IMR-90 (cell line): ENCODE measurements around the gene SPRED2. TPM values are rescaled to one million over a fixed set of nuclear protein-coding genes. Genes with fewer than 3 reads are reported as not detected.
"Not testable (repeated sequence)": the region's sequence is repeated elsewhere in the genome, so short reads cannot be mapped to it uniquely, and the experiment has no call there.

Experiments used
- ATAC-seq: fragments of 200-7000 bp; cut with Tn5 transposase; 2 replicates; pipeline ENCODE4 v1.9.1; 2020; ENCODE audit warnings: low read depth, mild to moderate bottlenecking, moderate library complexity
- BruUV-seq: library from RNA; stranded (reverse); fragments of 400-500 nt; replicated peaks from 2 replicates; lab custom pipeline; 2021; lab: Mats Ljungman, UMichigan
- CTCF ChIA-PET: fragments of 300-600 bp; formaldehyde crosslinking; extraction: SDS; loops from one replicate; lab custom pipeline; 2021; ENCODE audit warnings: antibody characterized with exemption; lab: Yijun Ruan, JAX
- POLR2A ChIA-PET: fragments of 300-600 bp; sonication (Branson Sonifier 250); formaldehyde crosslinking; loops from one replicate; lab custom pipeline; 2022; ENCODE audit warnings: antibody characterized with exemption; ENCODE audit not compliant: unreplicated experiment; lab: Charles Lee
- DNase-seq: peaks from one replicate; pipeline ENCODE4 v3.0.0; 2013
- H2AFZ ChIP-seq: replicated peaks from 2 replicates; pipeline ENCODE3; 2013; ENCODE audit warnings: low read length, mild to moderate bottlenecking; ENCODE audit not compliant: poor library complexity
- H2AK5ac ChIP-seq: 2 replicates; pipeline ENCODE4 v1.6.1; 2013; ENCODE audit warnings: low read depth, low read length, inconsistent platforms
- H2AK9ac ChIP-seq: replicated peaks from 2 replicates; pipeline ENCODE3; 2013; ENCODE audit warnings: mild to moderate bottlenecking, low read depth, low read length, moderate library complexity; ENCODE audit not compliant: poor library complexity
- H2BK120ac ChIP-seq: 2 replicates; pipeline ENCODE4 v1.6.1; 2013; ENCODE audit warnings: low read depth, low read length, inconsistent platforms
- H2BK15ac ChIP-seq: 3 replicates; pipeline ENCODE4 v1.6.1; 2013; ENCODE audit warnings: low read depth, low read length, inconsistent platforms
- H2BK20ac ChIP-seq: 2 replicates; pipeline ENCODE4 v1.6.1; 2013; ENCODE audit warnings: low read depth, mild to moderate bottlenecking, inconsistent platforms, low read length, moderate library complexity
- H2BK5ac ChIP-seq: 2 replicates; pipeline ENCODE4 v1.6.1; 2013; ENCODE audit warnings: mild to moderate bottlenecking, low read depth, low read length, inconsistent platforms; ENCODE audit not compliant: poor library complexity, severe bottlenecking
- H3K14ac ChIP-seq: replicated peaks from 2 replicates; pipeline ENCODE4 v1.6.1; 2013; ENCODE audit warnings: low read depth, low read length, inconsistent platforms
- H3K18ac ChIP-seq: 2 replicates; pipeline ENCODE4 v1.6.1; 2013; ENCODE audit warnings: low read depth, low read length, control low read depth
- H3K23ac ChIP-seq: 2 replicates; pipeline ENCODE4 v1.6.1; 2013; ENCODE audit warnings: low read depth, low read length, inconsistent platforms
- H3K27ac ChIP-seq: 2 replicates; pipeline ENCODE4 v1.5.1; 2013; ENCODE audit warnings: mild to moderate bottlenecking, control low read depth, low read length; ENCODE audit not compliant: insufficient read depth
- H3K27me3 ChIP-seq: 2 replicates; pipeline ENCODE4 v1.6.1; 2013; ENCODE audit warnings: low read length; ENCODE audit not compliant: control insufficient read depth, insufficient read depth
- H3K36me3 ChIP-seq: 2 replicates; pipeline ENCODE4 v1.6.1; 2013; ENCODE audit warnings: low read length, mixed read lengths; ENCODE audit not compliant: control insufficient read depth, insufficient read depth
- H3K4ac ChIP-seq: 2 replicates; pipeline ENCODE4 v1.6.1; 2013; ENCODE audit warnings: low read depth, low read length, inconsistent platforms
- H3K4me1 ChIP-seq: 2 replicates; pipeline ENCODE4 v1.6.1; 2013; ENCODE audit warnings: low read length, mixed read lengths; ENCODE audit not compliant: control insufficient read depth, insufficient read depth
- H3K4me2 ChIP-seq: 2 replicates; pipeline ENCODE4 v1.6.1; 2013; ENCODE audit warnings: low read depth, mild to moderate bottlenecking, control low read depth, low read length, moderate library complexity
- H3K4me3 ChIP-seq: 2 replicates; pipeline ENCODE4 v1.5.1; 2013; ENCODE audit warnings: low read depth, mild to moderate bottlenecking, control low read depth, low read length, moderate library complexity; ENCODE audit not compliant: insufficient read depth
- H3K56ac ChIP-seq: 2 replicates; pipeline ENCODE4 v1.6.1; 2013; ENCODE audit warnings: low read length, inconsistent platforms; ENCODE audit not compliant: insufficient read depth; ENCODE audit errors: extremely low read depth
- H3K79me1 ChIP-seq, 2 experiments: 2 replicates each; pipeline ENCODE4 v1.6.1; 2013; ENCODE audit warnings: low read length in 2 of 2, inconsistent platforms in 1 of 2, low read depth in 1 of 2
- H3K9ac ChIP-seq: 2 replicates; pipeline ENCODE4 v1.6.1; 2013; ENCODE audit warnings: low read depth, low read length, control low read depth
- H3K9me1 ChIP-seq: 2 replicates; pipeline ENCODE4 v1.6.1; 2013; ENCODE audit warnings: low read length, inconsistent platforms; ENCODE audit not compliant: insufficient read depth
- H3K9me3 ChIP-seq: 2 replicates; pipeline ENCODE4 v1.6.1; 2013; ENCODE audit warnings: low read length; ENCODE audit not compliant: control insufficient read depth, insufficient read depth
- H4K20me1 ChIP-seq: 2 replicates; pipeline ENCODE4 v1.6.1; 2013; ENCODE audit warnings: low read length, inconsistent platforms; ENCODE audit not compliant: insufficient read depth
- H4K5ac ChIP-seq: 2 replicates; pipeline ENCODE4 v1.6.1; 2013; ENCODE audit warnings: mild to moderate bottlenecking, low read depth, low read length, control low read depth
- H4K8ac ChIP-seq, 2 experiments: 2 replicates each; pipeline ENCODE4 v1.6.1; 2013; ENCODE audit warnings: low read depth in 2 of 2, low read length in 2 of 2, control low read depth in 1 of 2, inconsistent platforms in 1 of 2
- H4K91ac ChIP-seq: 2 replicates; pipeline ENCODE4 v1.6.1; 2013; ENCODE audit warnings: low read depth, low read length, inconsistent platforms; ENCODE audit not compliant: insufficient read depth
- BHLHE40 ChIP-seq: fragments of 150-350 bp; IDR thresholded peaks from 2 replicates; pipeline ENCODE4 v1.6.1; 2016; ENCODE audit warnings: mild to moderate bottlenecking, low read depth, low read length
- MAFK ChIP-seq: IDR thresholded peaks from 2 replicates; pipeline ENCODE4 v1.6.1; 2012; ENCODE audit warnings: low read depth, low read length, improper control_type of control experiment
- MXI1 ChIP-seq: IDR thresholded peaks from 2 replicates; pipeline ENCODE4 v1.6.1; 2012; ENCODE audit warnings: low read depth, mild to moderate bottlenecking, low read length, moderate library complexity, borderline replicate concordance
- POLR2A ChIP-seq: IDR thresholded peaks from 2 replicates; pipeline ENCODE4 v1.6.1; 2012; ENCODE audit warnings: mild to moderate bottlenecking, low read depth, low read length
- RCOR1 ChIP-seq: IDR thresholded peaks from 2 replicates; pipeline ENCODE4 v1.6.1; 2012; ENCODE audit warnings: mild to moderate bottlenecking, low read length, improper control_type of control experiment; ENCODE audit not compliant: insufficient replicate concordance
- SMC3 ChIP-seq: fragments of 150-350 bp; IDR thresholded peaks from 2 replicates; pipeline ENCODE4 v1.6.1; 2016; ENCODE audit warnings: low read depth, mild to moderate bottlenecking, antibody characterized with exemption, low read length, moderate library complexity
- WGBS, 2 experiments: methylation state at CpG; one replicate each; pipeline versions ENCODE4 v1.1.5 to v1.1.7; 2013; ENCODE audit warnings: missing lambda C conversion rate in 2 of 2; ENCODE audit not compliant: insufficient read length in 1 of 2; ENCODE audit errors: extremely low coverage in 2 of 2; 5-methylcytosine and 5-hydroxymethylcytosine counted together
- dilution Hi-C: fragments of 300-500 bp; cut with HindIII; formaldehyde crosslinking; loops from one replicate; pipeline ENCODE4 v1.14.3; 2018; ENCODE audit warnings: low sequenced_read_pairs; ENCODE audit not compliant: unreplicated experiment
- in situ Hi-C: fragments of 300-500 bp; cut with MboI; formaldehyde crosslinking; loops from 3 replicates; pipeline ENCODE4 v1.14.3; 2019; ENCODE audit warnings: low sequenced_read_pairs, inconsistent platforms, mixed read lengths
- intact Hi-C: fragments of 100-400 bp; cut with micrococcal nuclease; formaldehyde crosslinking; loops from 2 replicates; pipeline ENCODE4 v1.10.0; 2022
- polyA plus RNA-seq, 3 experiments: library from polyadenylated mRNA; depleted of rRNA; stranded (reverse); fragments of >200 nt; gene quantifications; 2 replicates each; pipeline ENCODE4 v1.2.3, GENCODE V29; 2012; ENCODE audit warnings: low replicate concordance in 1 of 3
- total RNA-seq: library from RNA; depleted of rRNA; stranded (reverse); fragments of >200 nt; gene quantifications from 2 replicates; pipeline ENCODE4 v1.2.3, GENCODE V29; 2012
- TF ChIP-seq, protein P1 (sequence below): fragments of 150-350 bp; IDR thresholded peaks from 2 replicates; pipeline ENCODE4 v1.6.1; 2017; ENCODE audit warnings: mild to moderate bottlenecking, antibody characterized with exemption, low read length, low read depth
- TF ChIP-seq, protein P2 (sequence below): fragments of 150-350 bp; IDR thresholded peaks from 2 replicates; pipeline ENCODE4 v1.6.1; 2016; ENCODE audit warnings: low read depth, mild to moderate bottlenecking, low read length, moderate library complexity, borderline replicate concordance

SPRED2 gene
- total and polyA plus RNA-seq, 2 of the 4 experiments (the other 2 are of a cell fraction): 4.8 to 18.7 TPM

DNA sequence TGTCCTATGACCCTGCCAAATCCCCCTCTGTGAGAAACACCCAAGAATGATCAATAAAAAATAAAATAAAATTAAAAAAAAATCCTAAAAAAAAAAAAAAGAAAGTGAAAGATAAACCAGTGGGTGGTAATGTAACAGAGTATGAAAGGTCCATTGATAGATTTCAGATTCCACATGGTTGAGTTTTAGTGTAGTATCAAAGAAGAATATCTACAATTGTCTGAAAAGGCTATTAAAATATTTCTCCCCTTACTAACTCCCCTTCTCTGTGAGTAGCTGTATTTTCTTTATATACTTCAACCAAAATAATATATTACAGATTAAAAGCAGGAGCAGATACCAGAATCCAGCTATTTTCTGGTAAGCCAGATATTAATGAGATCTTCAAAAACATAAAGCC lies 92.8 kb downstream of the SPRED2 start:
- intact Hi-C loops (no loop called here), dilution Hi-C loops (no loop called here)

DNA sequence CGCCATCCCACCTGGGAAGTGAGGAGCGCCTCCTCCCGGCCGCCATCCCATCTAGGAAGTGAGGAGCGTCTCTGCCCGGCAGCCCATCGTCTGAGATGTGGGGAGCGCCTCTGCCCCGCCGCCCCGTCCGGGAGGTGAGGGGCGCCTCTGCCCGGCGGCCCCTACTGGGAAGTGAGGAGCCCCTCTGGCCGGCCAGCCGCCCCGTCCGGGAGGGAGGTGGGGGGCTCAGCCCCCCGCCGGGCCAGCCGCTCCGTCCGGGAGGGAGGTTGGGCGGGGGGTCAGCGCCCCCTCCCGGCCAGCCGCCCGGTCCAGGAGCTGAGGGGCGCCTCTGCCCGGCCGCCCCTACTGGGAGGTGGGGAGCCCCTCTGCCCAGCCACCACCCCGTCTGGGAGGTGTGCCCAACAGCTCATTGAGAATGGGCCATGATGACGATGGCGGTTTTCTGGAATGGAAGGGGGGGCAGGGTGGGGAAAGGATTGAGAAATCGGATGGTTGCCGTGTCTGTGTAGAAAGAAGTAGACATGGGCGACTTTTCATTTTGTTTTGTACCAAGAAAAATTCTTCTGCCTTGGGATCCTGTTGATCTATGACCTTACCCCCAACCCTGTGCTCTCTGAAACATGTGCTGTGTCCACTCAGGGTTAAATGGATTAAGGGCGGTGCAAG lies 93.4 kb downstream of the SPRED2 start:
- H3K9me3 ChIP-seq, H4K20me1 ChIP-seq, H2BK5ac ChIP-seq, POLR2A ChIA-PET, H3K4me3 ChIP-seq, H3K27me3 ChIP-seq, H3K9me1 ChIP-seq, BruUV-seq, H4K8ac ChIP-seq, intact Hi-C loops, H3K79me1 ChIP-seq, H3K4me1 ChIP-seq, H2BK20ac ChIP-seq, CTCF ChIA-PET, H3K27ac ChIP-seq, in situ Hi-C loops, DNase-seq, H3K18ac ChIP-seq, H2BK15ac ChIP-seq, H3K56ac ChIP-seq, H3K23ac ChIP-seq, H2AK5ac ChIP-seq, H2AFZ ChIP-seq, H3K4ac ChIP-seq, H3K36me3 ChIP-seq, ATAC-seq, H4K91ac ChIP-seq, H2AK9ac ChIP-seq, H3K4me2 ChIP-seq, H3K14ac ChIP-seq, H3K9ac ChIP-seq, dilution Hi-C loops, H2BK120ac ChIP-seq, H4K5ac ChIP-seq: not testable (repeated sequence)
- whole genome bisulfite sequencing, 2 experiments: no CpG with 5 or more reads among the region's 39 CpGs

More for the DNA sequence above, 92.8 kb downstream of the SPRED2 start:
- H2BK15ac ChIP-seq: no peak overlapping the region
- H4K20me1 ChIP-seq: peaks cover 8% of the 10 kb centered on the region; the same call in 1 of the 2 replicates
- DNase-seq (no peak), ATAC-seq (no peak)
- no peak overlapping the region for H3K27ac ChIP-seq
- H4K8ac ChIP-seq: no peak overlapping the region
- H2AFZ ChIP-seq: no peak overlapping the region
- H3K9me1 ChIP-seq: no peaks in the 10 kb centered on the region; the same call in 1 of the 2 replicates
- no peaks in the 10 kb centered on the region for H3K4me1 ChIP-seq
- no peak overlapping the region for H3K4ac ChIP-seq
- H3K4me2 ChIP-seq: no peak overlapping the region
- no TSS peak for BruUV-seq
- H2AK5ac ChIP-seq: no peak overlapping the region
- no peak overlapping the region for H2BK5ac ChIP-seq
- POLR2A ChIA-PET: no interaction called here
- no peak overlapping the region for H3K18ac ChIP-seq
- no peak overlapping the region for H3K9ac ChIP-seq
- no peak overlapping the region for H2AK9ac ChIP-seq
- H3K27me3 ChIP-seq: no peaks in the 10 kb centered on the region
- no peak overlapping the region for H2BK120ac ChIP-seq
- in situ Hi-C loops: no loop called here
- H3K9me3 ChIP-seq: no peaks in the 10 kb centered on the region
- no peak overlapping the region for H4K91ac ChIP-seq
- H3K79me1 ChIP-seq: peaks cover 5 to 14% of the 10 kb centered on the region in 2 experiments; a peak in 3 of 4 replicates
- no peak overlapping the region for H4K5ac ChIP-seq
- no peak overlapping the region for H3K23ac ChIP-seq
- no peak overlapping the region for H3K56ac ChIP-seq
- H2BK20ac ChIP-seq: no peak overlapping the region
- TF ChIP-seq BHLHE40 (no peak), RCOR1 (no peak), MXI1 (no peak), POLR2A (no peak), MAFK (no peak), SMC3 (no peak)
- TF ChIP-seq, protein P1, sequence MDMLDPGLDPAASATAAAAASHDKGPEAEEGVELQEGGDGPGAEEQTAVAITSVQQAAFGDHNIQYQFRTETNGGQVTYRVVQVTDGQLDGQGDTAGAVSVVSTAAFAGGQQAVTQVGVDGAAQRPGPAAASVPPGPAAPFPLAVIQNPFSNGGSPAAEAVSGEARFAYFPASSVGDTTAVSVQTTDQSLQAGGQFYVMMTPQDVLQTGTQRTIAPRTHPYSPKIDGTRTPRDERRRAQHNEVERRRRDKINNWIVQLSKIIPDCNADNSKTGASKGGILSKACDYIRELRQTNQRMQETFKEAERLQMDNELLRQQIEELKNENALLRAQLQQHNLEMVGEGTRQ: no peak
- TF ChIP-seq, protein P2, sequence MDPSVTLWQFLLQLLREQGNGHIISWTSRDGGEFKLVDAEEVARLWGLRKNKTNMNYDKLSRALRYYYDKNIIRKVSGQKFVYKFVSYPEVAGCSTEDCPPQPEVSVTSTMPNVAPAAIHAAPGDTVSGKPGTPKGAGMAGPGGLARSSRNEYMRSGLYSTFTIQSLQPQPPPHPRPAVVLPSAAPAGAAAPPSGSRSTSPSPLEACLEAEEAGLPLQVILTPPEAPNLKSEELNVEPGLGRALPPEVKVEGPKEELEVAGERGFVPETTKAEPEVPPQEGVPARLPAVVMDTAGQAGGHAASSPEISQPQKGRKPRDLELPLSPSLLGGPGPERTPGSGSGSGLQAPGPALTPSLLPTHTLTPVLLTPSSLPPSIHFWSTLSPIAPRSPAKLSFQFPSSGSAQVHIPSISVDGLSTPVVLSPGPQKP: no peak
- no peak overlapping the region for H3K4me3 ChIP-seq
- CTCF ChIA-PET: interaction anchor here (0.6 kb wide), 1 partner anchor 142 kb away, joined by 6 read pairs; no protein-coding TSS in a partner anchor
- peaks cover 5% of the 10 kb centered on the region for H3K36me3 ChIP-seq
- no peak overlapping the region for H3K14ac ChIP-seq
